Left renal cortex interstitium (tissue), 4 donors: ENCODE results near the gene ZFPM1. TPM values are rescaled to one million over a fixed set of nuclear protein-coding genes. Genes with fewer than 3 reads are reported as not detected.

ENCODE experiments used
- DNase-seq, 4 donors: peaks; one replicate each; pipeline ENCODE4 v3.0.0-alpha.2; 2013; ENCODE audit warnings: low read depth in 4 of 4, low spot score in 2 of 4, missing footprints in 1 of 4
- polyA plus RNA-seq, 4 donors: library from polyadenylated mRNA; unstranded; fragments of 120-200 nt; gene quantifications; one replicate each; pipeline ENCODE4 v1.2.1, GENCODE V29; 2013; ENCODE audit not compliant: insufficient read length in 4 of 4

The ZFPM1 gene
- polyA plus RNA-seq, 4 donors = 1.9 to 6.7 (median 5.0) TPM

GRCh38 chr16:88417684-88418476 is 35.2 kb upstream of the ZFPM1 start:
- DNase-seq = no peak

DNA sequence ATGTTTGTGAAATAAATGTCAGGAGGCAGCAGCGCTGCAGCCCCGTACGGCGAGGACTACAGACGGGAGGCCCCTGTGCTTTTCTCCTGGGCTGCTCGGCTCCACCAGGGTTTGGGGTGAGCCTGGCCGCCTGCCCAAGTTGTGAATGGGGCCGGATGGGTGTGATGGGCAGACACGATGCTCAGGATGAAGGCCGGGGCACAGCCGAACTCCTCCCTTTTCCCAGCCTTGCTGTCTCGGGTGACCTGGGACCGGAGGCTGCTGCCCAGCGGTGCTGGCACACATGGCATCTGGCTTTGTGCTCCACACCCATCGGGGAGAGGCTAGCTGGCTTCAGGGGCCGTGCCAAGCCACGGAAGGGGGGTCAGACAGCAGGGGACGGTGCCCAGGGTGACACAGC is 34.2 kb upstream of the ZFPM1 start:
- DNase-seq = no peak

GRCh38 chr16:88419790-88420189 is 33.3 kb upstream of the ZFPM1 start:
- no peak for DNase-seq

GRCh38 chr16:88420496-88420895 is 32.6 kb upstream of the ZFPM1 start:
- no peak for DNase-seq

DNA sequence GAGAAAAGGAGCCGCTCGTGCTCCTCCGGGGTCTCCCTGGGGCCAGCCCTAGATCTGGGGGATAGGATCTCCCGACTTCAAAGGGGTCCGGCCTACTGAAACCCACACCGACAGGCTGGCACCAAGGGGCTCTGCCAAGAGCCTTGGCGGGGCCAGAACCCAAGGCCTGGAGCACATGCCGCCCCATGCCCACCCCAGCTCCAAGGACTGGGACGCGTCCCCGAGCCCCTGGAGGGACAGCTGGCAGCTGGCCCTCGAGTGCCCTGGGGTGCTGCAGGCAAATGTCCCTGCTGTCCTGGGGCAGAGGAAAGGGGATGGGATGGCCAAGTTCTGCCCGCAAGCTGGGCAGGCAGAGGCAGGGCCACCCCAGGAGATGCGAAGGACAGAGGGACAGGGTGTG is 31.8 kb upstream of the ZFPM1 start:
- no peak for DNase-seq

- DNase-seq = no peak
Observed at GRCh38 chr16:88421871-88422433, 31.1 kb upstream of the ZFPM1 start.

DNA sequence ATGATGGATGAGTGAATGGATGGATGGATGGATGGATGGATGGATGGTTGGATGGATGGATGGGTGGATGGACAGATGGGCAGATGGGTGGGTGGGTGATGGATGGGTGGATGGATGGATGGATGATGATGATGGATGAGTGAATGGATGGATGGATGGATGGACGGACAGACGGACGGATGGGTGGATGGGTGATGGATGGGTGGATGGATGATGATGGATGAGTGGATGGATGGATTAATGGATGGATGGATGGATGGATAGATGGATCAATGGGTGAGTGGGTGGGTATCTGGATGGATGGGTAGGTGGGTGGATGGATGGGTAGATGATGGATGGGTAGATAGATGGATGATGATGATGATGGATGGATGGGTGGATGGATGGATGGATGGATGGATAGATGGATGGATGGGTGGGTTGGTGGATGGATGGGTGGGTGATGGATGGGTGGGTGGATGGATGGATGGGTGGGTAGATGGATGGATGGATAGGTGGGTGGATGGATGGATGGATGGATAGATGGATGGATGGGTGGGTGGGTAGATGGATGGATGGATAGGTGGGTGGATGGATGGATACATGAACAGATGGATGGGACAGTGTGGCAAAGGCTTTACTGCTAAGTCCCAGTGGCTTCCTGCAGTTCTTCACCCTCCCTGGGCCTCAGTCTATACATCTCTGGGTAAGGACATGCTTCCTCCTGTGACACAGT is 30.2 kb upstream of the ZFPM1 start:
- no peak for DNase-seq

- DNase-seq = no peak
Observed at GRCh38 chr16:88423448-88423850, 29.6 kb upstream of the ZFPM1 start.

DNA sequence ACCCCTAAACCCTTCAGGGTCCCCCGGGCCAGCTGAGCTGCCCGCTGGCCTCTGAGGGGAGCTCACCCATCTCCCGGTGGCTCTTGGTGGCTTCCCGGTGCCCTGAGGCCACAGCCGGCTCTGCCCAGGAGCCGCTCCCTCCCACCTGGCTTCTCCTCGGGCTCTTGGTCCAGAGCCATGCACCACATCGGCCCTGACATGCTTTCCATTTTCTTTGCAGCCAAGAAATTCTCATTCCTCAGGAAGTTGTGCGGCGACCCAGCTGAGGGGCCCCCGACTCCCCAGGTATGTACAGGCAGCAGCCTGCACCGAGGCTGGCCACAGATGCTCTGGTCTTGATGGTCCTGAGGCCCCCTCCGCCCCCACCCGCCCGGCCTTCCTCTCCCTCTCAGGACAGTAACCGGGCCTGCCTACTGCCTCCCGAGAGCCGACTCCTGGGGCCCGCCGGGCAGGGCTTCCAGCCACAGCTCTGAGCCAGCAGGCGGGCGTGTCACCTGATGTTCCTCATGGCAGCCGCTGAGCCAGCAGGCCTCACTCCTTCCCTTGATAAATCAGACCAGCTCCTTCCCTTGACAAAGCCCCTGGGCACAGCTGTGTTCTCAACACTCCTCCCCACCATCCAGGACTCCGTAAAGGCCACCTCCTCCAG is 28.4 kb upstream of the ZFPM1 start:
- DNase-seq = no peak

- no peak for DNase-seq
Observed at GRCh38 chr16:88426018-88426417, 27.1 kb upstream of the ZFPM1 start.

DNA sequence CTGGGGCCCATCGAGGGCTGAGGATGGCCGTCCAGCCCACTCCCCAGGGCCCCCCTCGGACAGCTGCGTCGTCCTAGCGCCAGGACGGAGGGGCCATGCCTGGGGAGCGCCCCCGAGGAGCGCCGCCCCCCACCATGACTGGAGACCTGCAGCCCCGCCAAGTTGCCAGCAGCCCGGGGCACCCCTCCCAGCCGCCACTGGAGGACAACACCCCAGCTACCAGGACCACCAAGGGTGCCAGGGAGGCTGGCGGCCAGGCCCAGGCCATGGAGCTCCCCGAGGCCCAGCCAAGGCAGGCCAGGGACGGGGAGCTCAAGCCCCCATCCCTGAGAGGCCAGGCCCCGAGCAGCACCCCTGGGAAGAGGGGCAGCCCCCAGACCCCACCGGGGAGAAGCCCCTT is 25.7 kb upstream of the ZFPM1 start:
- DNase-seq = no peak

GRCh38 chr16:88428156-88428555 is 24.9 kb upstream of the ZFPM1 start:
- no peak for DNase-seq

DNA sequence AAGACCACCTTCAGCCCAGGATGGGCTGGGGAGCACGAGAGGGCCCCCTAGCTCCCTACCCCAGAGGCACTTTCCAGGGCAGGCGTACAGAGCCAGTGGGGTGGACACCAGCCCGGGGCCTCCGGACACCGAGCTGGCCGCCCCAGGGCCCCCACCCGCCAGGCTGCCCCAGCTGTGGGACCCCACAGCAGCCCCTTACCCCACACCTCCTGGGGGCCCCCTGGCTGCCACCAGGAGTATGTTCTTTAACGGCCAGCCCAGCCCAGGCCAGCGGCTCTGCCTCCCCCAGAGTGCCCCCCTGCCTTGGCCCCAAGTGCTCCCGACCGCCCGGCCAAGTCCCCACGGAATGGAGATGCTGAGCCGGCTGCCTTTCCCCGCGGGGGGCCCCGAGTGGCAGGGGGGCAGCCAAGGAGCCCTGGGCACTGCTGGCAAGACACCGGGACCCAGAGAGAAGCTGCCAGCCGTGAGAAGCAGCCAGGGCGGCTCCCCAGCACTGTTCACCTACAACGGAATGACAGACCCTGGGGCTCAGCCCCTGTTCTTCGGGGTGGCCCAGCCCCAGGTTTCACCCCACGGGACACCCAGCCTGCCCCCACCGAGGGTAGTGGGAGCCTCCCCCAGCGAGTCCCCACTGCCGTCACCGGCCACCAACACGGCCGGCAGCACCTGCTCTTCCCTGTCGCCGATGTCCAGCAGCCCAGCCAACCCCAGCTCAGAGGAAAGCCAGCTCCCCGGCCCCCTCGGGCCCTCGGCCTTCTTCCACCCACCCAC is 24.3 kb upstream of the ZFPM1 start:
- DNase-seq = no peak

- DNase-seq = no peak
Observed at GRCh38 chr16:88429387-88430184, 23.5 kb upstream of the ZFPM1 start.

DNA sequence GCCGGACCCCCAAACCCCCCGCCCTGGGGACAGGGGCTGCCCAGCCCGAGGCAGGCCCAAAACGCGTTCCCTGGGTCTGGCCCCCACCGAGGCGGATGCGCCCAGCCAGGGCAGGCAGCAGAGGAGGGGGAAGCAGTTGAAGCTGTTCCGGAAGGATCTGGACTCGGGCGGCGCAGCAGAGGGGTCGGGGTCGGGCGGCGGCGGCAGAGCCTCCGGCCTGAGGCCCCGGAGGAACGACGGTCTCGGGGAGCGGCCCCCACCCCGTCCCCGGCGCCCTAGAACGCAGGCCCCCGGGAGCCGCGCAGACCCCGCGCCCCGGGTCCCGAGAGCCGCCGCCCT is 22.9 kb upstream of the ZFPM1 start:
- no peak for DNase-seq

- DNase-seq = no peak
Observed at GRCh38 chr16:88430524-88431446, 22.3 kb upstream of the ZFPM1 start.

GRCh38 chr16:88431651-88432050 is 21.4 kb upstream of the ZFPM1 start:
- DNase-seq = no peak

GRCh38 chr16:88432174-88432573 is 20.9 kb upstream of the ZFPM1 start:
- DNase-seq = no peak

- DNase-seq = no peak
Observed at GRCh38 chr16:88432753-88433152, 20.3 kb upstream of the ZFPM1 start.
